HG03457 (cell line): Measurements from ENCODE around the gene MYH11.
"Not testable (repeated sequence)": the region's sequence is repeated elsewhere in the genome, so short reads cannot be mapped to it uniquely, and the experiment has no call there.

Experiments
- ATAC-seq: cut with Tn5 transposase; IDR thresholded peaks from one replicate; pipeline ENCODE4 v1.9.1; 2021; ENCODE audit warnings: moderate number of reproducible peaks; ENCODE audit not compliant: unreplicated experiment

MYH11 gene

DNA sequence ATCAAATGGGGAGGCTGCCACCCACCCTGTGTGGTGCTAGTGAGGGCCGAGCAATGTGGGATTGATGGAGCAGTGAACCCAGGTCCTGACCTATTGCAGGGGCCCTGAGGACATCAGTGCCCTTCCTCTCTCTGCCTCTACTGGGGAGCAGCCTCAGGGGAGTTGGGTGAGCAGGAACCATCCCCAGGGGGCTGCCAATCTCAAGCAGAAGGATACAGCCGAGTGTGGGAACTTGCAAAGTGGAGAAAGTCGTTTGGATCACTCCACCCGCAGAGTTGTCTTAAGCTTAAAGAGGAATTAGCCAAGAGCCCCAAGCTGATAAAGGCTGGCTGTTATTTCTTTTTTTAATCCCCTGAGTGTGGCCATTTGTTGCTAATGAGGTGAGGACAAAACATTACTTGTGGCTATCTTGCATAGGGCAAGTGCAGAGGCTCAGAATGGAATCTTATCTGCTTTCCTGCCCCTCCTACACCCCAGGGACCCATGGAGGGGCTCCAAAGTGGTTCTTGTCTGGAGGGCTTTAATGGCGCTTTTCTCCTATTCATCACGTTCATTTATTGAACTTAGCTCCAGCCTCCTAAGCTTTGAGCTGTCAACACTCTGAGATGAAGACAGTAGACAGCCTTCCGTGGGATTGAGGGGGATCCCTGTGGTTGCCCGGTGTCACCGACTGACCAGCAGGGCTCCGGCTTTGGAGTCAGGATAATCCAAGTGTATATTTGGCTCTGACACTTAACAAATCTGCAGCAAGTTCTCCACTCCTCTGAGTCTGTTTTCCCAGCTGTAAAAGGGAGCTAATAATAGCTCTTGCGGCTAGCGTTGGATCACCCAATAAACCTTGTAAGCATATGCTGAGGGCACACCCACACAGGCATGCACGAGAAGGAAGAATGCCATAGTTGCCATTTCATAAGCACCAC, 45.1 kb downstream of the MYH11 start:
- no peak for ATAC-seq

DNA sequence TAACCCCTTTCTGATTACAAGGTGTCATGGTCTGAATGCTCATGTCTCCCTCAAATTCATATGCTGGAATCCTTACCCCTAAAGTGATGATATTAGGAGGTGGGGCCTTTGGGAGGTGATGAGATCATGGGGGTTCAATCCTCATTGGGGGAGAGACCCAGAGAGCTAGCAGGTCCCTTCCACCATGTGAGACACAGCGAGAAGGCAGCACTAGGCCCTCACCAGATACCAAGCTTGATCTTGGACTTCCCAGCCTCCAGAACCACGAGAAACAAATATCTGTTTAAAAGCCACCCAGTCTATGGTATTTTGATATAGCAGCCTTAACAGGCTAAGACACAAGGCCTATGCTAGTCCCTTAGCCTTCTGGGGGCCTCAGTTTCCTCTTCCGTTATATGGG, 45.9 kb downstream of the MYH11 start:
- no peak for ATAC-seq

DNA sequence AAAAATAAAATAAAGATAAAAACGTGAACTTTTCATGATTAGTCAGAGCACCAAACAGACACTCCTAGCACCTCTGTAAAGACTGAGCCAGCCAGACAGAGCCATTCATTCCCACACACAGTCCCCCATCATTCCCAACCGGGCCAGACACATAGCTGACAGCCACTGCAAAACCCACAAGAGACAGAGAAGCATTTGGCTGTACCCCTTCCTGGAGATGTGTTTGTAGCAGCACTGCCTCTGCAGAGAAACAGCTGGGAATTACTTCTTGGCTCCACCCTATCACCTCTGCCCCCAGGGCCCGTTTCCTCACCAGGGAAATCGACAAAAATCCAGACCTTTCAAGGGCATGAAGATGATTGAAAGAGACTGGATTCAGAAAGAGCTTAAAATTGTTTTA, 46.4 kb downstream of the MYH11 start:
- ATAC-seq, result no peak

DNA sequence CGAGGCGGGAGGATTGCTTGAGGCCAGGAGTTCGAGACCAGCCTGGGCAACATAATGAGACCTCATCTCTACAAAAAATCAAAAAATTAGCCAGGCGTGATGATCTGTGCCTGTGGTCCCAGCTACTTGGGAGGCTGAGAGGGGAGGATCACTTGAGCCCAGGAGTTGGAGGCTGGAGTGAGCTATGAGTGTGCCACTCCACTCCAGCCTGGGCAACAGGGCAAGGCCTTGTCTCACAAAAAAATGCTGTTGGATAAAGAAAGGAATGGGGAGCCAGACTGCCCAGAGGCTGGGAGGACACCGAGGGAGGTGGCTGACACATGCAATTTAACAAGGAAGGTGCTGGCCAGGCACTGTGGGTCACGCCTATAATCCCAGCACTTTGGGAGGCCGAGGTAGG, 47.5 kb downstream of the MYH11 start:
- ATAC-seq, result not testable (repeated sequence)

DNA sequence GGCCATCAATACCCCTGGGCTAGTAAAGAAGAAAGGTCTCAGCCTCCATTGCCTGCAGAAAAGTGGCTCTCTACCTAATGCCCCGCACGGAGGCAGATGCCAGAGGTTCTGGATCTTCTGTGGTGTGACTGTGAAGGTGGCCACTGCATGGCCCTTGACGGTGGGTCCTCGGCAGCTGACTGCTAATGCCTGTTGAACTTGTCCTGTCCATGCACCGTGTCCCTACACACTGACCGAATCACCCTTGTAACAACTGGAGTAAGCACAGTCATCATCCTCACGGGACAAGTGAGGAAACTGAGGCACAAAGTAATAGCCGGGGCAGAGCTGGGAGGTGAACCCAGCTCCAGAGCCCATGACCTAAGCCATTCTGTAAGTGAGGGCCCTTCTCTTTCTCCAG, 48.8 kb downstream of the MYH11 start:
- ATAC-seq, result no peak

DNA sequence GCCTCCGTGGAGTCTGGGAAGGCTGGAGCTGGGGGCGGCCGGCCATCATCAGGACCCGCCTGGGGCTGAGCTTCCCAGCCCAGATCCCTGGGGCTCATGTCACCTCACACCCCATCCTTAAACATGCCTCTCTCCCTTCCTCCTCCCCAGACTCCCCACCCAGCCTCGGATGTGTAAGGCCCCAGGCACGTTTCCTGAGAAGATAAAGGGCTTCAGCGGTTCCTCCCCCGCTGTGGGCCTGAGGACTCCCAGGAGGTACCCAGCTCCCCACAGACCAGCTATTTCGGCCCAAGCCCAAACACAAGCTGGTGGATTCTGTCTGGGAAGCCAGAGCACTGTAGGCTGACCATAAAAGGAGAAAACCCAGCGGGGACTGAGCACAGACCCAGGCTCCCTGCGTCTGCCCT, 49.2 kb downstream of the MYH11 start:
- no peak for ATAC-seq

DNA sequence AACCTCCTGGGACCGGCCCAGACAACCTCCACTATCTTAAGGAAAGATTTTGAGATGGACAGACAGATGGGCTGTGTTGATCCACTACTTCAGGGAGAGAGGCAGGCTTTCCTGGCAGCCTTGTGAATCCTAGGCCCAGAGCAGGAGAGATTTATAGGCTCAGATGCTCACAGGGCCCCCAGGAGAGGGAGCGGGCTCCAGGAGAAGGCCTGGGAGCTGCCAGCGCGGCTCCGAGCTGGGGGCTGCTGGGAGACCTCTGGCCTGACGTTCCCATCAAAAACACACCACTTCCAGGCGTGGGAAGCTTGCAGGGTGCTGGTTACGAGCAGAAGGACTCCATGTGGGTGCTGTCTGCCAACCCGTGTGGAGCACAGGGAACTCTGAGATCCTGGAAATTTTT, 53.2 kb downstream of the MYH11 start:
- no peak for ATAC-seq

DNA sequence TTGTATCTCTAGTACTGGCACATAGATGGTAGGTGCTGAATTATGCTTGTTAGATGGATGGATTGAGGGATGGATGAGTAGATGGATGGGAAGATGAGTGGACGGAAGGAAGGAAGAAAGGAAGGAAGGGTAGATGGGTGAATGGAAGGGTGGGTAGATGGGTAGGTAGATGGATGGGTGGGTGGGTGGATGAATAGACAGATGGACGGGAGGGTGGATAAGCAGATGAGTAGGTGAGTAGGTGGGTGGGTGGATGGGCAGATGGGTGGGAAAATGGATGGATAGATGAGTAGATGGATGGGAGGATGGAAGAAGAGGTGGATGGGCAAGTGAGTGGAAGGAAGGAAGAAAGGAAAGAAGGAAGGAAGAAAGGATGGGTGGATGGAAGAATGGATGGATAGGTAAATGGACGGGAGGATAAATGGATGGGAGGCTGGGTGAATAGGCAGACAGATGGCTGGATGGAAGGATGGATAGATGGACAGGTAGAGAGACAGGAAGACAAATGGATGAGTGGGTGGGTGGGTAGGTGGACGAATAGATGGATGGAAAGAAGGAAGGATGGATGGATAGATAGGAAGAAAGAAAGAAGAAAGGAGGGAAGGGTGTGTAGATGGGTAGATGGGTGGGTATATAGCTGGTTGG, 56.9 kb downstream of the MYH11 start:
- ATAC-seq, result no peak

DNA sequence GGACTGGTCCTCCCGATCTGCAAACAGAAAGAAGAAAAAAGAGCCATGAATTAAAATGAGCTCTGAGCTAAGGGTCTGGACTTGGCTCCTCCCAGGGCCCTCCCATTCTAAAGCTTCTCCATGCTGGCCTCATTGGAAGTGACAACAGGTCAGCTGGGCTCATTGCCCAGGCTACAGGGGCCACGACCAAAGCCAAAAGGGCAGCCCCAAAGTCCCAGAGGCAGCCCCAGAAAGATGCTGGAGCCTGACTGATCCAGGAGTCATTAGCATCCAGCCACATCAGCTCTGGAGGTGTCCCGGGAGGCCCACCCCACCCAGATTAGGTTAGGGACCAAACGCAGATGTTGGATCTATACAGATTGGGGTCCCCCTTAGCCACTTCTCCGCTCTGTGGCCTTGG, 58.2 kb downstream of the MYH11 start:
- no peak for ATAC-seq

DNA sequence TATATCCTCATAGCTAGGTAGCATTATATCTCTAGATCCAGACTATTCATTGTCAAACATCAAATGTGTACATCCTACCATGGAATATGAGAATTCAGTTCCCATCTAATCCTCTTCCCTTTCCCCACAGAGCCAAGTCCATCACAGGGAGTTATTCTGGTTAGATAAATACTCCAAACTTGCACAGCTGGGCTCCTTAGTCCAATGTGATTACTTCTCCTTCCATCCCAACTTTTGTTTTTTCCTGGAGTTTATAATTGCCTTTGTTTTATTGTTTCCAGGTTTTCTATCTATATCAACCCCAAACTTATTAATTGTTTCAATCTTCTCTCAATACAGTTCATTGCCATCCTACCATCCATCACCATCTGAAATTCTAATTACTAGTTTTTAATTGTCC, 59.9 kb downstream of the MYH11 start:
- ATAC-seq, result no peak

DNA sequence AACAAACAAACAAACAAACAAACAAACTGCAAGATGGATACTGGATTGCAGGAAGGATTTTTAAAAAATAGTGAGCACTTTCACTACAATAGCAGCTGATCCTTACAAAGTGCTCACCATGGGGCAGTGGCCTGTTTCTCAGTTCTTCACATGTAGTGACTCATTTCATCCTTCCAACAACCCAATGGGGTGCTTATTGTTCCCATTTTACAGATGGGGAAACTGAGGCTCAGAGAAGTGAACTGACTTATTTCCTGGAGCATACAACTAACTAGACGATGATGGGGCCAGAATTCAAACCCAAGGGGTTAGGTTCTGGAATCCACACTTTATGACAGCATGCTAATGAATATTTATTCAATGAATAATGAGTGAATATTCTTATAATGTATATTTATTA, 61.2 kb downstream of the MYH11 start:
- no peak for ATAC-seq

DNA sequence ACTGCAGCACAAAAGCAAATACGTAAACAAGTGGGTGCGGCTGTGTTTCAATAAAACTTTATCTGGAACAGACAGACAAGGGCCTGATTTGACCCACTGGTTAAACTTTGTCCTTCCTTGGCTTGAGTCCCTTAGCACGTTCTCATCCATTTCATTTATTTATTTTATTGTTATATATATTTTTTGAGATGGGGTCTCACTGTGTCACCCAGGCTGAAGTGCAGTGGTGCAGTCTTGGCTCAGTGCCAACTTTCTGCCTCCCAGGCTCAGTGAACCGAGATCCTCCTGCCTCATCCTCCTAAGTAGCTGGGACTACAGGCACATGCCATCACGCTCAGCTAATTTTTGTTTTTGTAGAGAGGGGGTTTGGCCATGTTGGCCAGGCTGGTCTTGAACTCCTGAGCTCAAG, 64.3 kb downstream of the MYH11 start:
- ATAC-seq, result no peak

DNA sequence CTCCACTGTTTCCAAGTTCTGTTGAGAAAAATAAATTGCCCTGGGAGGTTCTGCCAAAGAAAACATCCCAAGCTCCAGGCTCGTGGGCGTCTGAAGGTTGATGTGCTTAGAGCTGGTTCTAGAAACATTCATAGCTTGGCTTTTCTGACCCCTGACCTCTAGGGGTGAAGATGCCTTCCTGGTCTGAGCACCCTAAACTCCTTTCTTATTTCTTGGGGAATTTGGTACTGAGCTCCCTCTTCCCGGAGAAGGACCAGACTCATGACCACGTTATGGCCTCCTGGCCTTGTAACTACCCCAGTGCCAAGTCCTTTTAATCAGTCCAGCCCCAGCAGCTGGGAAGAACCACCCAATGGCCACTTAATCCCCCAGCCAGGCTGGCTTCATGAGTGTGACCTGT, 66.4 kb downstream of the MYH11 start:
- no peak for ATAC-seq

DNA sequence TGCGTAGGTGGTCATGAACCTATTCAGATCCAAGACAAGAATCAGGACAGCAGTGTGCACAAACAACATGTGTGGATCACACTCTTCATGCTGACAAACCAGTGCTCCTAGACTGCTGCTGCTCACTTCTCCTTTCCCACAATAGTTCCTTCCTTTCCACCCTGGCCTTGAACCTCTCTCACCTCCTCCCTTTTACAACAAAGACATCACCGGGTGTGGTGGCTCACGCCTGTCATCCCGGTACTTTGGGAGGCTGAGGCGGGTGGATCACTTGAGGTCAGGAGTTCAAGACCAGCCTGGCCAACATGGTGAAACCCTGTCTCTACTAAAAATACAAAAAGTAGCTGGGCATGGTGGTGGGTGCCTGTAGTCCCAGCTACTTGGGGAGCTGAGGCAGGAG, 67.0 kb downstream of the MYH11 start:
- ATAC-seq, result not testable (repeated sequence)

DNA sequence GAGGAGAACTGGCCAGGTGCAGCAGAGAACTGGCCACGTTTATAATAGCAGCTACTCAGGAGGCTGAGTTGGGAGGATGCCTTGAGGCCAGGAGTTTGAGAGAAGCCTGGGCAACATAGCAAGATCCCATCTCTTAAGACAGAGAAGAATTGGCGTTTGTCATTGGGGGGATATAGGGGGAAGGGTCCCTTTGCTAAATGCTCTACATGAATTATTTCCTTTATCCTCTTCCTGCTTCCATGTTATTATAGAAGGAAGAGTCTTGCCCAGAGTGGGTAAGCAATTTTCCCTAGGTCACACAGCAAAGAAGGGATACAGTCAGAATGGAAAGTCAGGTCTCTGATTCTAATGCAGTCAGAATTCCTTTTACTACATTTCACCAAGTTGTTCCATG, 68.0 kb downstream of the MYH11 start:
- no peak for ATAC-seq

DNA sequence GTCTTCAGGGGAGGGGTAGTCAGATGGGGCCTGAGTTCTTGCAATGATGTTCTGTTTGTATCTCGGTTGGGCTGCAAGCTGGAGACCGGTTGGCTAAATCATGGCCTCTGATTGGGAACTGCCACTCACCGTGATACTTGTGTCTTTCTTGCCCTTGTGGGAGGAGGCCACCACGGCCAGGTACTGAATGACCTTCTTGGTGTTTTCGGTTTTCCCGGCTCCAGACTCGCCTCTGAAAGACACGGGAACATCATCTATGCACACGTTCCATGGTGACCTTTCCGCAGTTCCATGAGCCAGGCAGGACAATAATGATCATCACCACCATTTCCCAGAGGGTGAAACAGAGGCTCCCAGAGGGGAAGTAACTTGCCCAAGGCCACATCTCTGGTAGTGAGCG, 70.3 kb downstream of the MYH11 start:
- ATAC-seq, result no peak

DNA sequence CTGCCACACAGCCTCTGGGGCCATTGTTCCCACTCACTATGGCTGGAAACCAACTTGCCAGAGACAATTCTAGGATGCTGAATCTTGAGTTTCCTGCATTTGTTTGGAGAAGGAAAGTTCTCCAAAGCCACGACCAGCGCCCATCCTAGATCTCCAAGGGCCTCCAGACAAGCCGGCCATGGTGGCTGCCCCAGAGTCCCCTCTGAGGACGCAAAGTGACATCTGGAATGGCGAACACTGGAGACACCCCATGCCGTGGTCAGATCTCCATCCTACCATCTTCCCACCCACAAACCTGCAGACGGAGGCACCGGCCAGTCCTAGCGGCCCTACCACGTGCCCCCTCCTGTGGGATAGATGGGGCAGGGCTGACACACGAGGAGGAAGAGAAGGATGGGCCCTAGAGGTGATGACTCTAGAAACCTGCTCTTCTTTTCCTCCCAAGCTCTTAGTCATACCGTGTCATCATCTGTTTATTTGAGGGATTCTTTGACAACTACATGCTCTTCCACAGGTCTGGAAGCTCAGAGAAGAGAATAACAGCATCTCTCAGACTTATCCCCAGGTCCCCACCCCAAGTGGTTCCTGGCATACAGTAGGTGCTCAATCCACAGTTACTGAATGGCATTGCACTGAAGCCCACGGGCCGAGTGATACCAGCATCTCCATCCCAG, 71.3 kb downstream of the MYH11 start:
- no peak for ATAC-seq

DNA sequence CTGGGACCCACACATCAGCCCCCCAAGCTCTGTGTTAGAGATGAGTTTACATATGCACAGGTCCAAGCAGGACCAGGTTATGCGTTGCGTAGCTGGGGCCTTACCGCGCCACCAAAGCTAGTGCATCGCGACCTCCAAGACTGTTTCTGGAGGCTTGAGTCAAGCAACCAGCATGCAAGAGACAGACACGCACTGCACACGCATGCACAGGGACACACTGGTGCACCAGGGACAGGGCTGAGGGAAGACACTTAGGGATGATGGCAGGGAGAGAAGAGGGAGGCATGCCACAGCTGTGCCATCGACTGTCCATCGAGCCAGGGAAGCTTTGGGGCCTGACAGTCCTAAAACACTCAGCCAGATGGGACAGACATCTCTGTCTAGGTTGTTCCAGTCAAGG, 72.8 kb downstream of the MYH11 start:
- no peak for ATAC-seq

DNA sequence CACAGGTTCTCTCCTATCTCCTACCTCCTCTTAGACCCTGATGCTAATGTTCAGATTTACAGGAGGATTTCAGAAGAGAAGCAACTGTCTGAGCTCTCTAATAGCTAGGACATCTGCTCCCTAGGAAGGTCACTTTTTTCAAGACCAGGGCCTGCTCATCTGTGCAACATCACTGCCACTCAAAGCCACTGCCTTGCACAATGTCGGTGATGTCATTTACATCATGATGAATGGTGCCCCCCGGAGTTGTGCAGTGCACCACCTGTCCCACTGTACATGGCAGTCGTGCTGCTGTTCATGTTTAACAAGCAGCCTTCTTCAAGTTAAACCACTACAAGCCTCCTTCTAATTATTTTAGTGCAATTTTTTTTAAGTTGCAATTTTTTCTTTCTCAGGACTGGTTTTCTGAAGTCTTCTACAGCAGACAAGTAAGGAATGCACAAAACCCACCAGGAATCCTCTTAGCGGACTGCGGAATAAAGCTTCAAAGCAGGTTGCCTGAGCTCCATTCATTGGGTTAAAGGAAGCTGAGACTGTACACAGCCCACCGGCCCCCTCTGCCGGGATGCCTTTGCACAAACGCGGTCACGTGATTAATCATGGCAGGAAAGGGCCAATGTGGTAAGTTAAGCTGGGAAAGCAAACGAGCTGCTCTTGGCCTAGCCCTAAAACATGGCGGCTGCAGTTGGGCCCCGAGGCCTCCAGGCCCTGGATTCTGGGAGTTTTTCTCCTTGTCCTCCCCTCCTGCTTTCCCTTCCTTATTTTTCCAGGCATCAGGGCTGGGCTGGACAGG, 74.1 kb downstream of the MYH11 start:
- ATAC-seq, result no peak

DNA sequence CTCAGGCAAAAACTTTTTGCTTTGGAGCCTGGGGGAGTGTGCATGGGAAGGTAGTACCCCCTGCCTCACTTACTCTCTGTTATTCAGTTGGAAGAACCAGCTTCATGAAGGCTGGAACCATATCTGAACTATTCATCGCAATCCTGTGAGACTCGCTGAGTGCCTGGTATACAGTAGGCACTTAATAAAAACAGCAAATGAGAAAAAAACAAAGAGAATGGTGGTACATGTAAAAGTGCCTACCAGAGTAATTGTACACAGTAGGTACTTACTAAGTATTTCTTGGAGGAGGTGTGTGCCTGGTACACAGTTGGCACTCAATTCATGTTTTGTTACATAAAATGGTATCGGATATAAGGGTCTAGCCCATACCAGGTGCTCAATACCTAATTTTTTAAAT, 75.2 kb downstream of the MYH11 start:
- ATAC-seq, result no peak

DNA sequence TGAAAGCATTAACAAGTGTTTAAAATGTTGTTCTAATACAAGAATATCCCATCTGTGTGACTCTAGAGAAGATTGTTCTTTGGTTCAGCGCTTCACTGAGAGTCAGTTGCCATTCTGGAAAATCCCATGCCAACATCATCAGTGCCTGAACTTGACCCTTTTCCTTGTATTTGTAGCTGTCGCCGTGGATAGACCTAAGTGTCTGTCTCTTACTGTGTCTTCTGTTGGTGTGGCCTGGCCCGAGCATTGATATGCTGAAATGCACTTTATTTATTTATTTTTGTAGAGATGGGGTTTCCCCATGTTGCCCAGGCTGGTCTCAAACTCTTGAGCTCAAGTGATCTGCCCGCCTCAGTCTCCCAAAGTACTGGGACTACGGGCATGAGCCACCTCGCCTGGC, 76.0 kb downstream of the MYH11 start:
- ATAC-seq, result no peak
